ENCODE measurements around the gene CHEK1. TPM values are rescaled to one million over a fixed set of nuclear protein-coding genes. Genes with fewer than 3 reads are reported as not detected.

The CHEK1 gene
- 5.3 and 15.9 TPM in 2 replicates for total RNA-seq

GRCh38 chr11:125624756-125625213 lies at the start of gene CHEK1:
CHEK1 (plus strand) TSS chr11:125625163; CDS start chr11:125626769, 1,606 bp downstream.

GRCh38 chr11:125592305-125593113 lies 32.5 kb upstream of the CHEK1 start, which contains the start of gene STT3A:
STT3A (plus strand) TSS chr11:125592852; CDS start chr11:125595916, 3,064 bp downstream.

GRCh38 chr11:125680747-125681146 lies 55.8 kb downstream of the CHEK1 start, which contains the start of gene ACRV1:
ACRV1 (minus strand) TSS chr11:125680847; CDS start chr11:125680780, 67 bp downstream.

Other genes starting within 250 kb of the CHEK1 start
- gene FEZ1, start 128.9 kb upstream of the CHEK1 start, total RNA-seq, result 65.8 and 70.8 TPM in 2 replicates
- gene EI24, start 55.7 kb upstream of the CHEK1 start, total RNA-seq, result 159 and 165 TPM in 2 replicates
- gene STT3A, start 32.3 kb upstream of the CHEK1 start, total RNA-seq, result 91.6 and 137 TPM in 2 replicates
- under 0.01 TPM in 1 of 2 replicates, not detected in the other for gene ACRV1, start 55.7 kb downstream of the CHEK1 start, total RNA-seq
- gene PATE1, start 121.1 kb downstream of the CHEK1 start, total RNA-seq, result not detected in 2 replicates
- not detected in 2 replicates for gene PATE2, start 153.7 kb downstream of the CHEK1 start, total RNA-seq
- gene PATE3, start 163.0 kb downstream of the CHEK1 start, total RNA-seq, result not detected in 2 replicates
- gene PATE4, start 208.2 kb downstream of the CHEK1 start, total RNA-seq, result not detected in 2 replicates

Measured in tracheal epithelial cell (primary cell).